Left ventricle myocardium inferior (tissue), 1 donor: ENCODE data around the gene KIRREL3. TPM values are rescaled to one million over a fixed set of nuclear protein-coding genes. Genes with fewer than 3 reads are reported as not detected.
A peak's percentile ranks its signal among the peaks of the same experiment; 100 is the strongest.

ENCODE experiments used
- DNase-seq: peaks from one replicate; pipeline ENCODE4 v3.0.0-alpha.2; 2020
- H3K27ac ChIP-seq: fragments of 200-600 bp; replicated peaks from 2 replicates; pipeline ENCODE4 v1.8.0; 2021
- H3K27me3 ChIP-seq: fragments of 200-600 bp; 2 replicates; pipeline ENCODE4 v1.8.0; 2021; ENCODE audit warnings: low read depth
- H3K36me3 ChIP-seq: fragments of 200-600 bp; 2 replicates; pipeline ENCODE4 v1.8.0; 2021
- H3K4me1 ChIP-seq: fragments of 200-600 bp; 2 replicates; pipeline ENCODE4 v1.8.0; 2021
- H3K4me3 ChIP-seq: fragments of 200-600 bp; 2 replicates; pipeline ENCODE4 v1.8.0; 2021; ENCODE audit warnings: mild to moderate bottlenecking, moderate library complexity
- H3K9me3 ChIP-seq: fragments of 200-600 bp; replicated peaks from 2 replicates; pipeline ENCODE4 v1.8.0; 2021
- CTCF ChIP-seq: fragments of 200-600 bp; IDR thresholded peaks from 2 replicates; pipeline ENCODE4 v1.8.0; 2021; ENCODE audit warnings: antibody characterized with exemption, mild to moderate bottlenecking, borderline replicate concordance
- intact Hi-C: fragments of 100-400 bp; cut with micrococcal nuclease; formaldehyde crosslinking; loops from one replicate; pipeline ENCODE4 v1.11.0; 2022
- total RNA-seq: library from RNA; stranded (reverse); fragmentation: NEBNext Ultra II Directional; extraction: Animal tissue kit (Norgen Biotek cat#: 25700); gene quantifications from one replicate; pipeline ENCODE4 v1.2.1, GENCODE V29; 2021
- donor health status: DM: no; HTN: yes; CAD: no; lungs with severe emphysema.

The KIRREL3 gene
- total RNA-seq, 1 donor from 2014 or later: 0.74 TPM

- peak; percentile 27 for DNase-seq
- intact Hi-C loops: no loop called here
- Histone ChIP-seq H3K4me3 (no peak overlapping the region), H3K9me3 (no peaks in the 10 kb centered on the region), H3K27me3 (peaks cover 8% of the 10 kb centered on the region), H3K36me3 (no peaks in the 10 kb centered on the region), H3K27ac (peak overlapping the region; percentile 62), H3K4me1 (peaks cover 42% of the 10 kb centered on the region)
- TF ChIP-seq CTCF: no peak
Measured at GRCh38 chr11:126438691-126439090, 561.9 kb downstream of the KIRREL3 start.

GRCh38 chr11:126438272-126438671 is 562.3 kb downstream of the KIRREL3 start:
- DNase-seq: peak; percentile 64
- Histone ChIP-seq H3K36me3 (no peaks in the 10 kb centered on the region), H3K9me3 (no peaks in the 10 kb centered on the region), H3K4me1 (peaks cover 45% of the 10 kb centered on the region), H3K27ac (peak overlapping the region; percentile 62), H3K27me3 (peaks cover 8% of the 10 kb centered on the region), H3K4me3 (no peak overlapping the region)
- intact Hi-C loops: no loop called here
- no peak for TF ChIP-seq CTCF

GRCh38 chr11:126437731-126438130 is 562.8 kb downstream of the KIRREL3 start:
- Histone ChIP-seq H3K27ac (peak overlapping the region; percentile 62), H3K4me3 (no peak overlapping the region), H3K36me3 (no peaks in the 10 kb centered on the region), H3K9me3 (no peaks in the 10 kb centered on the region), H3K4me1 (peaks cover 50% of the 10 kb centered on the region), H3K27me3 (peaks cover 5% of the 10 kb centered on the region)
- no peak for DNase-seq
- no peak for TF ChIP-seq CTCF
- intact Hi-C loops: no loop called here

DNA sequence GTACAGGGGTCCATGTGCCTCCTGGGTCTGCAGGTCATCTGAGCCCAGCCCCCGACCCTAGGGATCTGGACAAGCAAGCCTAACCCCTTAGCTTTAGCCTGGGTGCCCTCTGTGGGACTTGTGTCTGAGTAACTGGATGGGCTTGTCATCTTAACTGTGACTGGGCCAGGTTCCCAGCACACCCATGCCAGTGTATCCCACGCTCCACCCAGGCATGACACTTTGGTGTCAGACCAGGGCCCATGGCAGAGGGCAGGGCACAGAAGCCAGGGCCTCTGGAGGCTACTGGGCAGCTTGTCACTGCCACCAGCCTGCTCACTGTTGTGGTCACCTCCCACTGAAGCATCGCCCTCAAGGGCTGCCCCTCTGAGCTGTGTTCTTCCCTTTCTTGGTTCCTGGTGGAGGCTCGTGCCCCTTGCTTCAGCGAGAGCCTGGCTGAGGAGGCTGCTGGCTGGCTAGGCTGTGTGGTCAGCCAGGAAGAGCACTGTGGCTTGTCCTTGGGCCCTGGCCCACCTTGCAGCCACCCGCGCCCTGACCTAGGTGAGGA is 564.3 kb downstream of the KIRREL3 start:
- no peak overlapping the region for H3K4me3 ChIP-seq
- TF ChIP-seq CTCF: no peak
- no peaks in the 10 kb centered on the region for H3K36me3 ChIP-seq
- peak; percentile 38 for DNase-seq
- H3K27ac ChIP-seq: peak overlapping the region; percentile 72
- no peaks in the 10 kb centered on the region for H3K9me3 ChIP-seq
- no peaks in the 10 kb centered on the region for H3K27me3 ChIP-seq
- intact Hi-C loops: no loop called here
- peaks cover 65% of the 10 kb centered on the region for H3K4me1 ChIP-seq

DNA sequence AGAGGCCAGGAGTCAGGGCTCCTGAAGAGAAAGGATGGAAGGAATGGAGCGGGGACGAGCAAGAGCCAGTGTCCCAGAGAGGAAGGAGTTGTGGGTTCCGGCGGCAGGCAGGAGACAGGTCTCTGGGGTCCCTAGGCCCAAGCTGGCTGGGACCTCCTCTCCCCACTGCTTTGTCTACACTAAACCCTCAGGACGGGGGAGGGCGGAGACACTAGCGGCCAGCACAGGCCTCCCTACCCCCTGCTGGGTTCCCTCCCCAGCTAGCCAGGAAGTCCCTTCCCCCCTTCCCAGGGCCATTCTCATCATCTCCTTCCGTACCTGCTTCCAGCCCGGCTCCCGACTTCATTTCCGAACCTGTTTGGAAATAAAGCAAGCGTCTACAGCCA is 565.6 kb downstream of the KIRREL3 start:
- intact Hi-C loops: no loop called here
- TF ChIP-seq CTCF: no peak
- Histone ChIP-seq H3K27ac (no peak overlapping the region), H3K9me3 (no peaks in the 10 kb centered on the region), H3K4me1 (peaks cover 67% of the 10 kb centered on the region), H3K4me3 (no peak overlapping the region), H3K36me3 (no peaks in the 10 kb centered on the region), H3K27me3 (no peaks in the 10 kb centered on the region)
- DNase-seq: no peak
